RWPE1 (cell line): ENCODE results near the gene HNF1B.

ENCODE experiments used
- CTCF ChIA-PET: fragments of 350-600 bp; sonication (Branson Sonifier 250); formaldehyde crosslinking; extraction: SDS; loops from one replicate; lab custom pipeline; 2021; lab: Yijun Ruan, JAX
- POLR2A ChIA-PET: fragments of 400-600 bp; formaldehyde crosslinking; extraction: SDS; loops from one replicate; lab custom pipeline; 2020; ENCODE audit warnings: antibody characterized with exemption; ENCODE audit not compliant: low non-redundant PET; lab: Yijun Ruan, JAX
- DNase-seq: peaks from one replicate; pipeline ENCODE4 v3.0.0; 2012; ENCODE audit warnings: low spot score
- H3K27ac ChIP-seq: fragments of 450-650 bp; 2 replicates; pipeline ENCODE4 v1.5.1; 2017
- CTCF ChIP-seq: fragments of 450-650 bp; conservative IDR thresholded peaks from 2 replicates; pipeline ENCODE4 v1.5.1; 2017; ENCODE audit warnings: low read depth, mild to moderate bottlenecking

HNF1B gene

GRCh38 chr17:37725601-37726146 lies 19.2 kb downstream of the HNF1B start:
- no peak for TF ChIP-seq CTCF
- CTCF ChIA-PET: no interaction called here
- no peak for DNase-seq
- H3K27ac ChIP-seq: no peak overlapping the region
- POLR2A ChIA-PET: no interaction called here

GRCh38 chr17:37725021-37725595 lies 19.8 kb downstream of the HNF1B start:
- no peak for DNase-seq
- ChIA-PET CTCF (interaction anchor here (0.6 kb wide), 1 partner anchor 1047 kb away, joined by 4 read pairs; no protein-coding TSS in a partner anchor), POLR2A (no interaction called here)
- TF ChIP-seq CTCF: no peak
- no peak overlapping the region for H3K27ac ChIP-seq

- H3K27ac ChIP-seq: no peak overlapping the region
- POLR2A ChIA-PET: no interaction called here
- CTCF ChIA-PET: no interaction called here
- DNase-seq: no peak
- no peak for TF ChIP-seq CTCF
Measured at GRCh38 chr17:37720989-37721388, 23.9 kb downstream of the HNF1B start.

GRCh38 chr17:37719866-37720265 lies 25.0 kb downstream of the HNF1B start:
- no peak for DNase-seq
- ChIA-PET POLR2A (no interaction called here), CTCF (interaction anchor here (0.5 kb wide), 1 partner anchor 1023 kb away, joined by 4 read pairs; no protein-coding TSS in a partner anchor)
- TF ChIP-seq CTCF: no peak
- no peak overlapping the region for H3K27ac ChIP-seq

- CTCF ChIA-PET: no interaction called here
- TF ChIP-seq CTCF: no peak
- POLR2A ChIA-PET: no interaction called here
- DNase-seq: no peak
- no peak overlapping the region for H3K27ac ChIP-seq
Measured at GRCh38 chr17:37718324-37719048, 26.4 kb downstream of the HNF1B start.

GRCh38 chr17:37717627-37718323 lies 27.1 kb downstream of the HNF1B start:
- ChIA-PET CTCF (interaction anchor here (0.6 kb wide), 1 partner anchor 11 kb away, joined by 7 read pairs; no protein-coding TSS in a partner anchor), POLR2A (no interaction called here)
- no peak overlapping the region for H3K27ac ChIP-seq
- no peak for TF ChIP-seq CTCF
- DNase-seq: no peak
